ENCODE results near the gene NRXN2.

- TF ChIP-seq CTCF (IDR thresholded peaks at IDR 0.05; ENCODE audit: low read depth, low read length, missing input control) (no peak), JUND (IDR thresholded peaks at IDR 0.05) (no peak), MAX (IDR thresholded peaks at IDR 0.05) (no peak), ATF3 (IDR thresholded peaks at IDR 0.05) (no peak), RAD21 (IDR thresholded peaks at IDR 0.05) (no peak), SP1 (IDR thresholded peaks at IDR 0.05) (no peak), TAF1 (conservative IDR thresholded peaks at IDR 0.05) (no peak)
Observed at GRCh38 chr11:64639885-64640284, 83.1 kb downstream of the NRXN2 start.

Data from liver (tissue), 3 donors.